Kidney tubule cell (primary cell): ENCODE results near the gene CADM2.
"Not testable (repeated sequence)": the region's sequence is repeated elsewhere in the genome, so short reads cannot be mapped to it uniquely, and the experiment has no call there.

Source experiments
- DNase-seq: peaks from one replicate; pipeline ENCODE4 v3.0.0-alpha.2; 2018; ENCODE audit warnings: low spot score

CADM2 gene

DNA sequence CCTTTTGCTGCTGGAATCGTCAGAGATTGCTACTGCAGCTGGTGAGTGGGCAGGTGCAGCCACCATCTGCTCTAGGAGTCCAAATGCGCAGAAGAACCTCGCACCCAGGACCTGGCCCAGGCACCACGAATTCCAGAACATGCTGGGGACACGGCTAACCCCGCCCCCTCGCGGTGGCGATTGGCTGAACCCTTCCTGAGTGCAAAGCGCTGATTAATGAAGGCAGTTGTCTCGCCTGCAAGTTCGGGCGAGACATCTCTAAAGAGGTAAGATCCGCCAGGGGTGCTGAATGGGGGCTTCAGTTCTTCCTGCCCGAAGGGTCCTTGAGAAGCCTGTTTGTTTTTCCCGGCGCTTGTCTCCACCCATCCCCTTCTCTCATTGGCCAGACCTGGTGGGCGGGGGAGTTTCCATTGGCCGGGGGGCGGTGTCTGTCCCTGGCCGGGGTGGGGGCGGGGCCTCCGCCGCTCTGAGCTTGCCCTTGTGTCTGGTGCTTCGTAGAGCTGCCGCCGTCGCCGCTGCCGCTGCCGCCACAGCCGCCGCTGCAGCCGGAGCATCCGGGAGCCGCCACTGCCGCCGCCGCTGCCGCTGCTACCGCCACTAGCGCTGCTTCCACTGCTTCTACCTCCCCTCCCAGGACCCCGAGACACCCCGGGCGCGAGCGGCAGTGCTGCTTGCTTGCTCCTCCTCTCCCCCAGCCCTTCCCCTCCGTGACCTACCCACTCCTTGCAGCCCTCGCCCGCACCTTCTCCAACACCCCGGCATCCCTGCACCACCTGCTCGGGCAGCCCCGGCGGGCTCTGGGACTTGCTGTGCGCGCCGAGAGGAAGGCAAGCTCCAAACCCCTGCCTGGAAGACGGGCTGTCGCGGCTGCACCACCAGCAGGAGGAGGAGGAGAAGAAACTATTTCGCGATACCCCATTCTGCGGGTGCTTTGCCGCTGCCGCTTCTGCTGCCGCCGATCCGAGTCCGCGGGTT, at the start of gene CADM2:
CADM2 (plus strand) TSS at position 495 of the 975 bp plus-strand sequence.
- DNase-seq = peak; percentile 80

DNA sequence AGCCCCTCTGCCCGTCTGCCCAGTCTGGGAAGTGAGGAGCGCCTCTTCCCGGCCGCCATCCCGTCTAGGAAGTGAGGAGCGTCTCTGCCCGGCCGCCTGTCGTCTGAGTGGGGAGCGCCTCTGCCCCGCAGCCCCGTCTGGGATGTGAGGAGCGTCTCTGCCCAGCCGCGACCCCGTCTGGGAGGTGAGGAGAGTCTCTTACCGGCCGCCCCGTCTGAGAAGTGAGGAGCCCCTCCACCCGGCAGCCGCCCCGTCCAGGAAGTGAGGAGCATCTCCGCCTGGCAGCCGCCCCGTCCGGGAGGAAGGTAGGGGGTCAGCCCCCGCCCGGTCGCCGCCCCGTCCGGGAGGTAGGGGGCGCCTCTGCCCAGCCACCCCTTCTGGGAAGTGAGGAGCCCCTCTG, 40.2 kb upstream of the CADM2 start:
- not testable (repeated sequence) for DNase-seq

DNA sequence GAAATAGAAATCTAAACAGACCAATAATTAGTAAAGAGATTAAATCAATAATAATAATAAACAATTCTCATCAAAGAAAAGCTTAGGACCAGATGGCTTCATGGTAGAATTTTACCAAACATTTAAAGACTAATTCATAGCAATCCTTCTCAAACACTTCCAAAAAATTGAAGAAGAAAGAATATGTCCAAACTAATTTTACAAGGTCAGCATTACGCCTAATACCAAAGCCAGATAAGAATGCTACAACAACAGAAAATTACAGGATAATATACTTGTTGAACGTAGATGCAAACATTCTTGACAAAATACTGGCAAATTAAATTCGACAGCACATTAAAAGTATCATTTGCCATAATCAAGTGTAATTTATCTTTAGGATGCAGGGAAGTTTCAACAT, 36.1 kb upstream of the CADM2 start:
- DNase-seq = no peak

DNA sequence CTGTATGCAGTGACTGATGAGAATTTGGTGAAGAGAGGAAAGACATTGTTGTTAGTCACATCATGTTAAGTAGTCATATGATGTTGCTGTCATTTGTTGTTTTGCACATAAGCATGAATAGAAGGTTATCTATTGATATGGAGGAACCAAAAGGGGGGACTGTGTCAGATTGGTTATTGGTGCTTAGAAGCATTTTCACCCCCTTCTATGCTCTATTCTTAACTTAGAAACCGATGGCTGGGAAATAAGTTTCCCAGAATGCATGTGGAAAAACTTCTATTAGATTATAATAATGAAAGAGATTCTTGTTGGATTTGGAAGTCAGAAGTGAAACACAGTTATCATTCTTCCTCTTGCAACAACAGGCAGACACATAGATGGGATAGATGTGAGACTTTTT, 33.2 kb upstream of the CADM2 start:
- no peak for DNase-seq

DNA sequence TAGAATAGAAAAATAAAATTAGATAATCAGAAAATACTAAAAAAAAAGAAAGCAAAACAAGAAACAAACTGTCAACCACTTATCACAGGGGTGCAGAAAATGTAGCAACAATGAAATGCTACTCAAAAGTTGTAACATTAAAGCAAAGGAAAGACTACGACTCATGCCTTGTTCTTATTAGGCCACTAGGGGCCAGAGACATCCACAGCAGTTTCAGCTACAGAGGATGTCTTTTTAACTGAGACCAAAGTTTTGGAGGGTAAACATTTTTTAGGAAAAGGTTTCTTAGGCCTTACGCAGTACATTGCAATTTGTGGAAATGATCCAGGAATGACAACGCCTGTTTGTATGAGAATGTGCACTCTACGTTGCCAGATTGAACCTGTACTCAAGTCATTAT, 15.4 kb upstream of the CADM2 start:
- no peak for DNase-seq

DNA sequence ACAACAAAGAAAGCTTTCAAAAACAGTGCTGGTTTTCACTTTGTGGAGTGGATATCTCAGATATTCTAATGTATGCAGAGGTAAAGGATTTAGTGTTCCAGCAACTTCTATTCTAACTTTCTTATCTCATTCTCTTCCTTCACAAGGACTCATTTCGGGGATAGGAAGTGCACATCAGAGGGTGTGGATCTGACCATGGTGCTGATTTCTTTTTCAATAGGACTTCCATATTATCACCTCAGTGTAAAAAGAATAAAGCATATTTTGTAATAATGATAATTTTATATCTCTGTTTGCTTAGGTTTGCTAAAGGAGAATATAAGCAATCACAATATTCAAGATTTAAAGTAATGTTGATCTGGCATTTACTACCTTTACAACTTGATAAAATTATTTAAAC, 12.5 kb upstream of the CADM2 start:
- DNase-seq = no peak

DNA sequence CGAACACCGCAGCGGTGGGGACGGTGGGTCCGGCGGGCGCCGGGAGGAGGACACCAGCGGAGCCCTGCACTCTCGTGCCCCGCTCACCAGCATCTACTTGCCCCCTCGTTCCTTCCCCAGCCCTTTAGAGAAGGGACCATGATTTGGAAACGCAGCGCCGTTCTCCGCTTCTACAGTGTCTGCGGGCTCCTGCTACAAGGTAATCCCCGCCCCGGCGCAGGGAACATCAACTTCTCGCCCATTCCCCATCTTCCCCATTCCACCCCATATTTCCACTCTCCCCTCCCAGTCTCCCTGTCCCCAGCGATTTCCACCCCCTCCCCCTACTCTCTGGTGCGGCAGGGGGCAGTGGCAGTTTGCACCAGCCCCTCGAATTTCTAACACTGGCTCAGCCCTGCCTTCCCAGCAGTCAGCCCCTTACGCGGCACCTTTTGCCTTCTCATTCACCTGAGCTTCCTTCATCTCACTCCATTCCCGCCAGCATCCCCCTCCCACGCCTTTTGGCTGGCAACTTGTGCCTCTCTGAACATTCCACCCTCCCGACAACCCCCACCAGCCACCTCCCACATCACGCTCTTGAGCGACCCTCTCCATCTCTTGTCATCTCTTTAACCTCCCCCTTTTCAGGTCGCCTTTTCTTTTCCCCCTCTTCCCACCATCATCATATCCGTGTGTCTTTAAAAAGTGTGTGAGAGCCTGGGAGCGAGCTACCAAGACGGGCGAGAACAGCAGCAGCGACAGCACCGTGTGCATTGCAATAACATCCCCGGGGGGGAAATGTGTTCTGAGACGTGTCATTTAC, 882 bp downstream of the CADM2 start:
- DNase-seq = no peak

DNA sequence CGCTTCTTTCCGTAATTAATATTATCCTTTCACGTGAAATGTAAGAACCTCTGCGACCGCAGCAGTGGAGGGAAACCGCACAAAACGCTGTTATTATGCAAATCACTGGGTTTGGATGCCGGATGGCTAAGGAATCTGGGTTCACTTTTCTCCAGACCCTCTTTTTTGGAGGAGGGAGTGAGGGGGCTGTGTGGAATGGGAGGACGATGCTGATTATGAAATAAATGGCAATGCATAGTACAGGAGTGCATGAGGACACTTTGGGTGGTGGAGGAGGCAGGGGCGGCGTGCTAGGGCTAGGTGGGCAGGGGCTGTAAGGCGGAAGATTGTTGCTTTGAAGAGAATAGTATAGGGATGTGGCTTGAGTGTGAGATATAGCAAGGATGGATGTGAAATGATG, 1.8 kb downstream of the CADM2 start:
- DNase-seq = no peak

DNA sequence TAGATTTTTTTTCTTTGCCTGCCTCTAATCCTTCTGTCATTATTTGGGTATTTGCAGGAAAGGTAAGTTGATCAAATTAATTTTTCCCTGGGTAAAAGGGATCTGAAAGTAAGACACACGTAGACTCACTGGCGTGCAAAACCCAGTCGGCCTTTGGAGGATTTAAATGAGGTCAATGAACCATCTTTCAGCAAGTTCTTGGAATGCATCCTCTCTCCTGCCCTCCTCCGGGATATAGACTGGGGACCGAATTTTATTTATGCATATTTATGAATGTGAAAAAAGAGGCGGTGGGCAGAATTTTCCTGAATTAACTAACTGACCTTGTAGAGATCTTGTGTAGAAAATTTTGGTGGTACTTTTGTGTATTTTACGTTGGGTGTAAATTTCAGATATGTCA, 2.2 kb downstream of the CADM2 start:
- DNase-seq = no peak

DNA sequence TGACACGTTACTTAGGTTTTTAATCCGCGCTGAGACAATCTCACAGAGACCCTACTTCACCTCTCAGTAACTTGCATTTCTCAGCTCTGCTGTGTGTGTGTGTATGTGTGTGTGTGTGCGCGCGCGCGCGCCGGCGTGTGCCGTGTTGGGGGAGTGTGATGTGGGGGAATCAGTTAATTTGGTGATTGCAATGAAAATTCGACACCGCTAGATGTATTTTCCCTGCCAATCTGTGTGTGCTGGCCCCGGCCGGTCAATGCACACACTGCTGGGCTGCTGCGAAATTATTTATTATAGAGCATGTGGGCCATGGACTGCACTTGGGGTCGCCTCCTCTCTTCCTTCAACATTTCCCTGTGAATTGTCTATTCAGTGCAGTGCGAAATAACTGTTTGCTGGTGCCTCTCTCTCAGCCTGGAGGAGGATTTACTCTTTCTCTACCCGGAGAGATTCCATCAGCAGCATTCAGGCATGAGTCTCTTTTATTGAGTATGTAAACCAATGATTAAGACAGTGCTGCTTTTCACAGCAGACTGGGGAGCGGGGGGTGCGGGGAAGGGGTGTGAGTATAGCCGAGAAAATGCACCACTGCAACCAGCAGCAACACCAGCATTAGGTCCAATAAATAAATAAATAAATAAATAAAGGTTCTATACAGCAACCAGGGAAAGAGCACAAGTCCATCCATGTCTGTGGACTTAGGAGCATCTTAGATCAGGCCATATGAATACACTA, 2.9 kb downstream of the CADM2 start:
- no peak for DNase-seq

DNA sequence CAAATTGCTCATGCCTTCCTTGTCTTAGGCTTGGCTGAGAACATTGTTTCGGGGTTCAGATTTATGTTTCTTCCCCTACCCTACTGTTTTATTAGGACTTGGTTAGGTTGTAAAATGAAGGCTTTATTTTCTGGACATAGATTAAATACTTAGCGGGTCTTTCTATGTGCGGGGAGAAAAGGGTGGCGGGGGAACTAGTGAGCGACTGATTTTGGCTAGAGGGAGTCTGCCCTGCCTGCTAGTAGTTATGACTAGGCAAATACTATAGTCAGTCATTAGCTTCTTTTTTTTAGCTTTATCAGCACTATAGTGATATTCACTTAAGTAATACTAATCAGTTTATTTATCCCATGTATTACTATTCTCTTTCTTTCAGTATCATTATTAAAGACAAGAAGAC, 3.6 kb downstream of the CADM2 start:
- DNase-seq = no peak

DNA sequence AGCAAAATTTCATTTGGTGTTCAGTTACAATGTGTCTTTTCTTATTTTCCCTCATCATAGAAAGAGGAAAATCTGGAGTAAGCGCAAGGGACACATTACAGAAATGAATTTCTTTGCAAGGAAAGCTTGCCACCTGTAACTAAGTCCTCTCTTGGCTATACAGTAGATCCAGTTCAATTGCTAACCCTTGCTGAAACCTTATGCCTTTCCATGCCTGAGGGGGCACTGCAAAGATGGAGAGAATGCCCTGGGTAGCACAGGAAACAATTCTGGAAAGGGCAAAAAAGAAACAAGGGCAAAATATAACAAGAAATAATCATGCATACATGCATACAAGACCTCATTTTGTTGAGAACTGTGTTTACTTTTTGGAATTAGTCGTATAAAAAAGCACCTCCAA, 4.3 kb downstream of the CADM2 start:
- no peak for DNase-seq

DNA sequence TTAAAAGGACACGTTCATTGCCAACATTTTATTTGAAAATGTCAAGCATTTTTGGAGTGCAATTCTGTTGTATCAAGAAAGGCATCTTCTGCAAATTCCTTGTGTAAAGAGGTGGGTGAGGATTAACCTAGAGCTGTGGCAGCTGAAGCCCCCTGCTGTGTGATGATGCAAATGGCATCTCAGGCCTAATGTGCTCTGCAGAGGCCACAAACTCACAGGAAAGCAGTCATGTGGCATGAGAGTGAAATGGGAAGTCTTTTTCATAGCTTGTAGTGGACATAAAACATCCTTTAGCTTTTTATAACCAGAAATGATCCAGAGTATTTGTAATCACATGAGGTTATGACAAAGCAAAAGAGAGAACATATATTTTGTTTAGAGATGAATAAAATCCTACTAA, 6.4 kb downstream of the CADM2 start:
- DNase-seq = no peak

DNA sequence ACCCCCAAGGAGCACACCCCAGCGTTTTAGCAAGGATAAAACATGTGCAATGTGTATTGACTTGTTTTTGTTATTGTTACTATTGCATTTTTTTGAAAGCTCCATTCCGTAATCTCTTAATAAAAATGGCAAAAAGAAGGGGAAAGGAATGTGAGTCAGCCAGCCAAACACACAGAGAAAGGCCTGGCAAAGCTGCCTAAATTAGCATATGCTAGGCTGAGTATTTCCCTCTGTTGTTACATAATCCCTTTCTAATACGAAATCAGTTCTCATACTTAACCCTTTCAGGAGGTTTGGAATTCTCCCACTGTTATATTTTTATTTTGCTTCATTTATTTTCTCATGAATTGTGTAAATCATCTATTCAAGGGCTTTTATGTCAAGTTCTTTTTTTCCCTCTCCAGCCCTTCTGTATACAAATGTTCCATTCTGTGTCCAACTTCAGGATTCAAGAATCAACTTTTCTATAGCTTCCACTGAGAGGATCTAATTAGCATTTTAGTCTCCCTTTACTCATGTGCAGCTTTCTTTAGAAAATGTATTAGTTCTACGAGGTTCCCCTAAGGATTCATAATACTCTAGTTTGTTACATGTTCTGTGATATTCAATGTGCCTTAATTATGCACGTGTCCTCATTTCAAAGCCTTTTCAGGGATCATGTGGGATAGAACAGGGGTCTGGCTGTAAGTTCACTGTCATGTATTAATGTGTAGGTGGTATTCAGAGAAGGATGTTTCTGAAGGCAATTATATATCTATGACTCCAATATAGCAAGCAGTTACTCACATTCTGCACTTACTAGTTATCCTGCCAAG, 9.2 kb downstream of the CADM2 start:
- DNase-seq = no peak

DNA sequence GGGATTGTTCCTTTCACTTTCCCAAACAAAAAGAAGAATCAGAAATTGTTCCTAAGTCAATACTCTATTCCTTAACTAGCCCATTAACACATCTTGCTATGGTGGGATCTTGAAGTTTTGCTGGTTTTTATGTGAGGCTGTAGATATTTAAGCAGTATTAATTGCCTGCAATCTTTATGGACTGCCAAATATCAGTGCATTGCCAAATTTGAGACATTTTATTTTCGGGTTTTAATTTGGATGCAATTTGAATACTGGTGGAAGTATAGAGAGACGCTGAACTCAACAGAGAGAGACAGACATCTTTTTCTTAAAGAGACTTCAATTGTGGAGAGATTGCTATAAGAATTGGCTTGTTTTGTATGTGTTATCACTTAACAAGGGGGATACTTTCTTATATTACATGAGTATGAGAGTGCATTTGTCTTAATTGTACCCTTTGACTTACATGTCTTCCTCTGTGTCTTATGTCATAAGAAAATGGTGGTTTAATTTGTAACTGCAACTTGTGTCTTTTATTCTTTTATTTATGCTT, 10.0 kb downstream of the CADM2 start:
- DNase-seq = no peak

DNA sequence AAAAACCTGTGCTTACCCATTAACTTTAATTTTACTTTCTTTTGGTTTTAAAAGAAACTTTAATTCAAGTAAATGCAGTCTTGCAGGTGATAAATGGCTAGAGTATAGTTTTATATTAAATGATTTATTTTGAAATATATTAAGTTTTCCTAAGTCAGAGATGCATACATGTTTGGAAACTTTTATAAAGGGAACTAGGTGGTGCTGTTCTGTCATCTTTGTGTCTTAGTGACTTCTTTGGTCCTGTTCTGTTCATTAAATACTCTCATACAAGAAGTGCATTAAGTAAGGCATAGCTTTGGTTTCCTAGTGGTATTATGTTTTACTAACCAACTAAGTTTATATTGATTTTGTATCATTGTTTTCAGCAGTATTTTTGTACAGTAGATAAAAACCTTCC, 15.6 kb downstream of the CADM2 start:
- no peak for DNase-seq

DNA sequence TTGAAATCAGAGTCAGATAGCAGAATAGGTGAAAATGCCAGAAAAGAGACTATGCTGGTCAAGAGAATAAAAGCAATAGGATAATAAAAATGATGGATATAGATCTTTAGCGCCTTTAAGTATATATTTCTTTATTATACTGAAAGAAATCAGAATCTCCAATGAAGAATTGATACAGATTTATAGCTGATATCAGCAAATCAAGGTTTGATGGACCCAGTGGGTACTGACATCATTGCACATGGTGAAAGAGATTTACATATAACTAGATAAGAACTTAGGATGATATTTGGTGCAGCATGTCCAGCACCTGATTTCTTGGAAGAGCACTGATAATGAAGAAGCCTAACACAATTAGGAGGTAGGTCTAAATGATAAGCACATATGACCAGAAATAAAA, 18.2 kb downstream of the CADM2 start:
- DNase-seq = no peak

DNA sequence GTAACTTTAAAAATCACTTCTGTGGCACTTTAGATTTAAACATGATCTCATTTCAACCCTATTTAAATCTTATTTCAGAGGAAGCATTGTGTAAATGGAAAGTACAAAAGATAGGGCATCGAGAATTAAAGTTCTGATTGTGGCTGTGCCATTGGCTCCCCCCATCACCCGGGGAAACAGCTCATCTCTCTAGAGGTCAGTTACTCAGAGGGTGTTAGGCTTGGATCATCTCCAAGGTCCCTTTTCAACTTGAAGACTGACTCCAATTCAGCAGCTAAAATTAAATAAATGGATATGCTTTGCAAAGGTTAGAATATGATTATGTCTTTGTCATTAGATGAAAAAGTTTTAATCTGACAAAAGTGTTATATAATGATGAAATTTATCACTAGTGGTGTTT, 20.1 kb downstream of the CADM2 start:
- DNase-seq = no peak

DNA sequence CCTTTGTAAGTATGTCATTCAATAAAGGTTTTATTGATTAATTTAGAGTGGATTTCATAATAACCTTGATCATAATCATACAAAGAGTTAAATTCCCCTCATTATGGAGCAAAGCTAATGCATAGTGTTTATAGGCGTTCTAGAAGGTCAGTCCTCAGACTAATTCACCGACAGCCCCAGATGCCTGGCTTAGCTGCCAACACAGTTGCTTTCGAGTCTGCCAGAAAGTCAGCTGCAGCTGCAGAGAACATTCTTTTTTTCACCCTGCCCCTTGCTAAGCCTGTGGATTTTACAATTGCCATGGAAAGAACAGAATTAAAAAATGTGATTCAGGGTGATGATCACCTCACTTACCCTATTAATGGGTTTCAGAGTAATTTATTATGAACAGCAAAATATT, 21.2 kb downstream of the CADM2 start:
- DNase-seq = no peak

DNA sequence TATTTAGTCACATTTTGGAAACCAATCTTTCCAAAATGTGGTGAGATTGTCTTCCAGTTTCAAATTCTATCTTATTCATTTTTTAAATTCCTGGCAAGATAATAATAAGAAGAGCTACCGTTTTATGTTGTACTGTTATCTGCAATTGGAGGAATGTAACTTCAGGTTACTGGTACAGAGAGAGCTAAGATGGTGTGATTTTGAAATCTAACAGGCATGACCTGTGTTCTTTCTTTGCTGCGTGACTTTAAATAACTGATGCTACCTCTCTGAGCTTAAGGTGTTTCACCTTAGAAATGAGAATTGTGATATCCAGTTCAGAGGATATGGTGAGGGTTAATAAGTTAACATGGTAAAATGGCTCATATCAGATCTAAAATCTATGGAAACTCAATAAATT, 21.7 kb downstream of the CADM2 start:
- DNase-seq = no peak

DNA sequence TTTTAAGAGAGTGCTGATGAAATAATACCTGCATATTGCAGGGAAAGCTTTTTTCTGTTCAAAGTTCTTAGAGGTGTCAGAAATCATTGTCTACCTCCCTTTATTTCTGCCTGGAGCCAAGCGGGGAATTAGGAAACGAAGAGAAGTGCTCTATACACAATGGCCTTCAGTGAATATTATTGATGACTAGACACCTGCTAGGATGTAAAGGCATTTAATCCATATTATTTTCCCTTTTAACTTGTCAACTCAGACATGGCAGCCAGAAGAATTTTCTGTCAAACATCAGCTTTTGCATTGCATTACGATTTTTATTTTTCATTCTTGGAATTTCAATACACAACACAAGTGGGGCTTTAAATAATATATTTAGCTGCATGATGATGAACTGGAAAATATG, 24.7 kb downstream of the CADM2 start:
- DNase-seq = no peak
